ENCODE data around the gene TMEM125. TPM values are rescaled to one million over a fixed set of nuclear protein-coding genes. Genes with fewer than 3 reads are reported as not detected.

Gene TMEM125
- total and polyA plus RNA-seq, 10 of the 15 experiments (the other 5 are each of a cell fraction or from before 2014, with no cell fraction given) = 0.28 TPM; not detected in 9

- SMC1A ChIA-PET (ENCODE audit: uncharacterized antibody, unreplicated experiment) = interaction anchor here (1.3 kb wide), 1 partner anchor 9 kb away, joined by 4 read pairs; no protein-coding TSS in a partner anchor
- ATAC-seq = no peak
- Histone ChIP-seq H4K20me1 (ENCODE audit: control insufficient read depth, insufficient read depth) (no peaks in the 10 kb centered on the region), H3K9me3 (replicated peaks; ENCODE audit: control insufficient read depth, insufficient read depth, low read length) (no peaks in the 10 kb centered on the region), H3K79me2 (ENCODE audit: control insufficient read depth, insufficient read depth, low read length) (no peaks in the 10 kb centered on the region), H3K4me1 (ENCODE audit: control insufficient read depth, insufficient read depth, low read length) (no peaks in the 10 kb centered on the region), H3K36me3 (ENCODE audit: control insufficient read depth in 2 of 2, insufficient read depth in 2 of 2, low read length in 1 of 2) (no peaks in the 10 kb centered on the region), H3K9ac (ENCODE audit: control insufficient read depth, insufficient read depth, low read length) (no peak overlapping the region), H2AFZ (ENCODE audit: control insufficient read depth, low read depth, low read length) (no peak overlapping the region), H3K27me3 (replicated peaks in 1 of 2; ENCODE audit: control insufficient read depth in 2 of 2, insufficient read depth in 2 of 2, low read length in 1 of 2) (no peaks in the 10 kb centered on the region), H3K4me3 (no peak overlapping the region), H3K27ac (ENCODE audit: control insufficient read depth, insufficient read depth) (no peak overlapping the region), H3K4me2 (ENCODE audit: control insufficient read depth, insufficient read depth) (no peak overlapping the region)
- RAD21 ChIA-PET (ENCODE audit: unreplicated experiment) = no interaction called here
- CTCF ChIA-PET = no interaction called here
- no TSS peak for BruUV-seq (replicated peaks)
- WGBS (ENCODE audit: insufficient coverage, insufficient replicate concordance, low lambda C conversion rate, missing lambda C conversion rate) = 41% methylated on average over 8 of the region's 9 CpGs
- no peak for FAIRE-seq
- intact Hi-C loops (cut with micrococcal nuclease; ENCODE audit: unreplicated experiment) = no loop called here
- in situ Hi-C loops (cut with MboI) = no loop called here
- DNase-seq (ENCODE audit: low read depth, low spot score) = no peak
- POLR2A ChIA-PET = interaction anchor here (0.6 kb wide), 1 partner anchor 91 kb away, joined by 3 read pairs; no protein-coding TSS in a partner anchor
- no peak for TF ChIP-seq WRNIP1 (IDR thresholded peaks at IDR 0.05; ENCODE audit: borderline replicate concordance, low read depth, low read length)
- no peak for TF ChIP-seq HSF1 (IDR thresholded peaks at IDR 0.05; ENCODE audit: low read depth, low read length)
- TF ChIP-seq BACH1 (IDR thresholded peaks at IDR 0.05; ENCODE audit: borderline replicate concordance) = no peak
- no peak for TF ChIP-seq BRCA1 (IDR thresholded peaks at IDR 0.05; ENCODE audit: low read depth, low read length)
- no peak for TF ChIP-seq ZBTB4 (CRISPR knock-in tag; IDR thresholded peaks at IDR 0.05)
- no peak for TF ChIP-seq SMARCA5 (IDR thresholded peaks at IDR 0.05)
- no peak for TF ChIP-seq ZBTB11 (CRISPR knock-in tag; IDR thresholded peaks at IDR 0.05)
- TF ChIP-seq NFXL1 (IDR thresholded peaks at IDR 0.05; ENCODE audit: borderline replicate concordance) = no peak
- no peak for TF ChIP-seq CHD2 (IDR thresholded peaks at IDR 0.05; ENCODE audit: borderline replicate concordance, low read depth, low read length)
- no peak for TF ChIP-seq BCLAF1 (IDR thresholded peaks at IDR 0.05)
- no peak for TF ChIP-seq BHLHE40 (IDR thresholded peaks at IDR 0.05; ENCODE audit: borderline replicate concordance in 1 of 2, low read depth in 2 of 2, low read length in 1 of 2)
- no peak for TF ChIP-seq KDM1A (IDR thresholded peaks at IDR 0.05; ENCODE audit: borderline replicate concordance)
These were observed 37.8 kb downstream of the TMEM125 start for GRCh38 chr1:43307458-43308158.

Data from GM12878 (cell line).